ENCODE measurements around the gene TNNI2. TPM values are rescaled to one million over a fixed set of nuclear protein-coding genes. Genes with fewer than 3 reads are reported as not detected.
A peak's percentile ranks its signal among the peaks of the same experiment; 100 is the strongest.

The TNNI2 gene
- total RNA-seq, 1 donor from 2014 or later, result not detected

GRCh38 chr11:1834062-1834610 is 4.6 kb upstream of the TNNI2 start:
- no peak for DNase-seq (ENCODE audit: low read depth in 2 of 2)

DNA sequence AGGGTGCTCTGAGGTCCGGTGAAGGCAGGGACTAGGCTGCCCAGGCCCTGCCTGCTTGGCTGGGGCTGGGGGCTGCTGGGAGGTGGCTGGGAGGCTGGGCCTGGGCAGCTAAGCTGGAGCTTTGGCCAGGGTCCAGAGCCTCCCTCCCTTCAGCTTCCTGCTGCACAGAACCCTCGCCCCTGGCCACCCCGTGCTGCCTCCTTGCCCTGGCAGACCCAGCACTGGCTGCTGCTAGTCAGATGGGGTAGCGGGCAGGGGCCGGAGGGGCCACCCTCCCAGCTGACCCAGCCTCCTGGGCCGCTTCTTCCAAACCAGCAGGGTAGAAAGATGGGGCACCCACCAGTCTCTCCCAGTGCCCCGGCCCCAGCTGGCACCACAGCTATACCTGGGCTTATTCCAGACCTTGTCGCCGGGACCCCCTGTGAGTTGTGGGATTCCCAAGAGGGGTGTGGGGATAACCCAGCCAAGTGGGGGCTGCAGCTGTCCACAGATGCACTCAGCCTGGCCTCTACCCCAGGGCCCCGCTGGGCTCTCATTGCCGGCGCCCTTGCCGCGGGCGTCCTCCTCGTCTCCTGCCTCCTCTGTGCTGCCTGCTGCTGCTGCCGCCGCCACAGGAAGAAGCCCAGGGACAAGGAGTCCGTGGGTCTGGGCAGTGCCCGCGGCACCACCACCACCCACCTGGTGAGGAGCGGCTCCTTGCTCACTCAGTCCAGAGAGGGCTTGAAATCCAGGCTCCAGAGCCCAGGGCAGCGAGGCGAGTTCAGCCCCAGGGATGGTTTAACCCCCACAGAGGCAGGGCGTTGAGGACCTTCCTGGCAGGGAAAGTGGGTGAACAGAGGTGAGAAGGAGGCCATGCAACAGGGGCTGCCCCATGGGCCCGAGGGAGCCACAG is 3.8 kb upstream of the TNNI2 start, which contains the start of gene SYT8:
SYT8 (plus strand) TSS at position 212 of the 892 bp plus-strand sequence; CDS start at position 328, 116 bp downstream.
- no peak for DNase-seq (ENCODE audit: low read depth in 2 of 2)

DNA sequence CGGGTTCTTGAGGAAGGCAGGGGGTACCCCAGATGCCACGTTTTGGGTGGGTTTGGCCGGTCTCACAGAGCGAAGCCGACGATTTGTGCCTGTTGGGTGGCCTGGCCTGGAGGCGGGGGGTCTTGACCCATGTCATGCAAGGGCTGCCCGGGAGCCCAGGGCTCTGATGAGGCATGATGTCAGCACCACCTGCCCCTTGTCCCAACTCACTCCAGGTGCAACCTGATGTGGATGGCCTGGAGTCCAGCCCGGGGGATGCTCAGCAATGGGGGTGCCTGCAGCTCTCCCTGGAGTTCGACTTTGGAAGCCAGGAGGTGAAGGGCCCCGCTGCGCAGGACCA is 3.1 kb upstream of the TNNI2 start:
- no peak for DNase-seq (ENCODE audit: low read depth in 2 of 2)

- no peak for DNase-seq (ENCODE audit: low read depth in 2 of 2)
Measured at GRCh38 chr11:1836011-1836945, 2.5 kb upstream of the TNNI2 start.

DNA sequence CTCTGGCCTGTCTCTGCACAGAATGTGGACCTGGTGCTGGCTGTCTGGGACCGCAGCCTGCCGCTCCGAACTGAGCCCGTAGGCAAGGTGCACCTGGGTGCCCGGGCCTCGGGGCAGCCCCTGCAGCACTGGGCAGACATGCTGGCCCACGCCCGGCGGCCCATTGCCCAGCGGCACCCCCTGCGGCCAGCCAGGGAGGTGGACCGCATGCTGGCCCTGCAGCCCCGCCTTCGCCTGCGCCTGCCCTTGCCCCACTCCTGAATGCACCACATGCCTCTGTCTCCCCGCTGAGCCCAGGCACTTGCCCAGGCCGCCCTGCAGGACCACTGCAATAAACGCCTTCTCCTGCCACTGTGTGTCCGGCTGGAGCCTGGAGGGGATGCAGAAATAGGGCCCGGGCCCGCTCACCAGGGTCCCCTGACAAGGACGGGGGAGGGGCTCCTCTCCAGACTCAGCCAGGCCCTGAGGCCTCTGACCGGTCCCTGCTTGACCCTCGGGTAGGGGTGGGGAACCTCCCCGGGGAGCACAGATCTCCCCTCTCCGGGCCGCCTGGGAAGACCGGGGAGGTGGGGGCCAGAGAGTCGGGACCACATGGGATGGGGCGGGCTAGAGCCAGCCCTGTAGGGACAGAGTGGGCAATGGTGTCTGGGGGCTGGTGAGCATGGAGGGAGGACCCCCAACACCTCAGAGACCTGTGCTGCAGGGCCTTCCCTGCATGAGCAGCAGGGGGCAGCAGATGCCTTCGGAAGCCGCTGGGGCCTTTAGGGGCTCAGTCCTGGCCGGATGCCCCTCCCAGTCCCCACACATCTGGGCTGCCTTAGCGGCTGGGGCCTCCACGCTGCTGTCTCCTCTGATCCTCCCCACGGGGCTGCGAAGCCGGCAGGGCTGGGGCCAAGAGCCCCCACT is 1.4 kb upstream of the TNNI2 start:
- peak in 1 of 2 donors; percentile 48 for DNase-seq (ENCODE audit: low read depth in 2 of 2)

DNA sequence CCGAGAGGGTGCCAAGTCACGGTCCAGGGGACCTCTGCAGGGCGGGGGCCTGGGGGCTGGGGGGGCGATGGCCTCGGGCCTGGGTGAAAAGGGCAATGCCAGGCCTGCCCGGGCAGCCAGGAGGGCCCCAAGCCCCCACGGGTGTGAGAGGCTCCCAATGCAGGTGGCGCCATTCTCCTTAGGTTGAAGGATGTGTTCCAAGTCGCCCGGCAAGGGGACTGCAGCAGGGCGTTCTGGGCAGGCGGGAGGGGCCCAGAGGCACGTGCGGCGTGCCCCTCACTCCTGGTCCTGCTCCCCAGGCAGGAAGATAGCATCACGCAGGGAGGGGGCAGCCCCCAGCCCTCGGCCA is 730 bp upstream of the TNNI2 start:
- no peak for DNase-seq (ENCODE audit: low read depth in 2 of 2)

GRCh38 chr11:1839204-1839923 is 583 bp downstream of the TNNI2 start:
- no peak for DNase-seq (ENCODE audit: low read depth in 2 of 2)

GRCh38 chr11:1839924-1840779 is 1.4 kb downstream of the TNNI2 start:
- DNase-seq (ENCODE audit: low read depth in 2 of 2), result no peak

DNA sequence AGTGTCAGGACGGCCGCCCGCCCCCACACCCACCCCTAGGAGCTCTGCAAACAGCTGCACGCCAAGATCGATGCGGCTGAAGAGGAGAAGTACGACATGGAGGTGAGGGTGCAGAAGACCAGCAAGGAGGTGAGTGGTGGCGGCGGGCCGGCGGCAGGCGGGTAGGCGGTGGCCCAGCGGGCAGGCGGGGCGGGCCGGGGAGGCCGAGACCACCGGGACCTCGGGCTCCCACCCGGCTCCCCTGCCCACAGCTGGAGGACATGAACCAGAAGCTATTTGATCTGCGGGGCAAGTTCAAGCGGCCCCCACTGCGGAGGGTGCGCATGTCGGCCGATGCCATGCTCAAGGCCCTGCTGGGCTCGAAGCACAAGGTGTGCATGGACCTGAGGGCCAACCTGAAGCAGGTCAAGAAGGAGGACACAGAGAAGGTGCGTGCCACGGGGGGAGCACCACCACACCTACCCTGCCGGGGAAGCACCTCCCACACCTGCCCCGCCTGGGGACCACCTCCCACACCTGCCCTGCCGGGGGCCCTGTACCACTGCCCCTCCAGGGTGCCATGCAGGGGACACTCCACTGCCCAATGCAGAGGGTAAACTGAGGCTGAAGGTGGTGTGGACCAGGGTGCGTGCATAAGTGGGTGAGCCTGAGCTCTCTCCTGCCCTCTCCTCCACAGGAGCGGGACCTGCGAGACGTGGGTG is 2.1 kb downstream of the TNNI2 start:
- no peak for DNase-seq (ENCODE audit: low read depth in 2 of 2)

DNA sequence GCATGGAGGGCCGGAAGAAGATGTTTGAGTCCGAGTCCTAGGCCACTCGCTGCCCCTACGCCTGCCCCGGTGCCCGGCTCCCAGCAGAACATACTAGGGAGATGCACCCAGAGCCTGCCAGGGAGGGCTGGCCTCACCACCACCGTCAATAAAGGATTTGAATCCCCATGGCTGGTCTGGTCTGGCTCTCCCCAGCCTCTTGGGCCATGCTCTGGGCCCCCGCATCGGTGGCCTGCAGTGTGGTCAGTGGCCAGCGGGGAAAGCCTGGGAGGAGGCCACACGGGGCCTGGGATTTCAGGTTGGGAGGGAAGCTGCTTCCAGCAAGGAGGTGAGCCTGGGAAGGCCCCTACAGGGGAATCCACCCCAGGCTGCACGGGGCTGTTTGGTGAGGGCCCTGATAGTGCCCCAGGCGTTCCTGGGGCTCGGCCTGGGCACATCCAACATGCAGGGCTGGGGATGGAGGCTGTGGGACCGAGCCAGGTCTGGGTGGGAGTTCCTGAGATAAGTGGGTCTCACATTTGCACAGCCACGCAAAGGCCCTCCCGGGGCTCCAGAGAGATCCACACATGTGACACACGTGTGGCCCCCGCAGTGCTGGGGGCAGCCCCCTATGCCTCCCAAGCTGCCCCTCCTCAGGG is 2.8 kb downstream of the TNNI2 start:
- DNase-seq (ENCODE audit: low read depth in 2 of 2), result no peak

GRCh38 chr11:1842149-1843097 is 3.6 kb downstream of the TNNI2 start:
- no peak for DNase-seq (ENCODE audit: low read depth in 2 of 2)

DNA sequence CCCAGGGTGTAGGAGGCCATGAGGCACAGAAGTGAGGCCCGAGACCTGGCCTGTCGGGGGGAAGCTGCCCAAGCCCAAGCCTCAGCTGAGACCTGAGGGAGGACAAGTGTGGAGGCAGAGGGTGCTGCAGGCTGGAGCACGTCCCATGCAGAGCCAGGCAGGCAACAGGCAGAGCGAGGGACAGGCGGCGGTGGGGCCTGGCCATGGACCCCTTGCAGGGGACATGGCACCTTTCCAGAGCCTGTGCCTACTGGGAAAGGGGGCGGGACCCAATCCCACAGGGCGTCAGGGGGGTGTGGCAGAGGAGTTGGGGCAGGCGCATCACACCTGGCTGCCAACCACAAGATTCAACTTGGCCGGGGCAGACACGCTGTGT is 4.3 kb downstream of the TNNI2 start:
- DNase-seq (ENCODE audit: low read depth in 2 of 2), result no peak

DNA sequence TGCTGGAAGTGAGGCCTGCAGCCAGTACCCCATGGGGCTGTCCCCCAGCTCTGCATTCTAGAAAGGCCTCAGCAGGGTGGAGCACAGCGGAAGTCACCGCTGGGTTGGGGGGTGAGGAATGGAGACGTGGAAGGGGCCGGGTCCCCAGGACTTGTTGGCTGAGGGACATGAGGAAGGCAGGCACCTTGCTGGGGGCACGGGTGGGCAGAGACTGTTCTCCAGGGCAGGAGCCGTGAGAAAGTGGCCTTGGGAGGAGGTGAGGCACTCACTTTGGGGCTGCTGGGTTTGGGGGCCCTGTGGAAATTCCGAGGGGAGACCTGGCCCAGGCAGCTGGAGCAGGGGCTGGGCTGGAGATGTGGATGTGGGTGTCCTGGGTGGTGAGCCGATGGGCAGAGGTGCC is 5.0 kb downstream of the TNNI2 start:
- DNase-seq (ENCODE audit: low read depth in 2 of 2), result no peak

GRCh38 chr11:1844221-1845094 is 5.7 kb downstream of the TNNI2 start:
- DNase-seq (ENCODE audit: low read depth in 2 of 2), result peak; percentile 40 to 43

GRCh38 chr11:1845095-1845429 is 6.3 kb downstream of the TNNI2 start:
- DNase-seq (ENCODE audit: low read depth in 2 of 2), result no peak
